Activated naive CD8-positive, alpha-beta T cell treated with anti-CD3 and anti-CD28 coated beads for 36 hours (primary cell): ENCODE results near the gene SPG7. TPM values are rescaled to one million over a fixed set of nuclear protein-coding genes. Genes with fewer than 3 reads are reported as not detected.

Experiments used
- DNase-seq: peaks from one replicate; pipeline ENCODE4 v3.0.0; 2021
- H3K27ac Mint-ChIP-seq: one replicate; pipeline ENCODE4 v1.8.0; 2022; ENCODE audit warnings: mild to moderate bottlenecking, moderate library complexity, mixed read lengths
- H3K27me3 Mint-ChIP-seq: one replicate; pipeline ENCODE4 v1.8.0; 2022; ENCODE audit warnings: mild to moderate bottlenecking, mixed read lengths
- H3K36me3 Mint-ChIP-seq: one replicate; pipeline ENCODE4 v1.8.0; 2021; ENCODE audit warnings: mild to moderate bottlenecking, mixed read lengths
- H3K4me1 Mint-ChIP-seq: one replicate; pipeline ENCODE4 v1.8.0; 2021; ENCODE audit warnings: mixed read lengths
- H3K4me3 Mint-ChIP-seq: one replicate; pipeline ENCODE4 v1.8.0; 2022; ENCODE audit warnings: mild to moderate bottlenecking, moderate library complexity, mixed read lengths
- H3K9me3 Mint-ChIP-seq: one replicate; pipeline ENCODE4 v1.8.0; 2022; ENCODE audit warnings: mixed read lengths
- total RNA-seq, 2 experiments: library from RNA; stranded (reverse); gene quantifications; one replicate each; pipeline ENCODE4 v1.2.3, GENCODE V29; 2021

The SPG7 gene
- total RNA-seq, 2 experiments from 2014 or later: 63.1 to 76.7 TPM

- H3K9me3 Mint-ChIP-seq: no peaks in the 10 kb centered on the region
Measured at GRCh38 chr16:89522287-89522686, 14.1 kb downstream of the SPG7 start.

GRCh38 chr16:89523680-89524344 is 15.6 kb downstream of the SPG7 start:
- Mint-ChIP-seq H3K27me3 (no peaks in the 10 kb centered on the region), H3K27ac (no peak overlapping the region), H3K9me3 (no peaks in the 10 kb centered on the region), H3K4me1 (no peaks in the 10 kb centered on the region), H3K4me3 (no peak overlapping the region), H3K36me3 (peaks cover 13% of the 10 kb centered on the region)
- DNase-seq: no peak

More at GRCh38 chr16:89522287-89522686, 14.1 kb downstream of the SPG7 start:
- H3K27ac Mint-ChIP-seq: no peak overlapping the region
- no peak overlapping the region for H3K4me3 Mint-ChIP-seq
- no peak for DNase-seq
- peaks cover 18% of the 10 kb centered on the region for H3K36me3 Mint-ChIP-seq
- no peaks in the 10 kb centered on the region for H3K27me3 Mint-ChIP-seq
- H3K4me1 Mint-ChIP-seq: no peaks in the 10 kb centered on the region

GRCh38 chr16:89525146-89525913 is 17.1 kb downstream of the SPG7 start:
- no peak overlapping the region for H3K4me3 Mint-ChIP-seq
- peaks cover 19% of the 10 kb centered on the region for H3K36me3 Mint-ChIP-seq
- no peaks in the 10 kb centered on the region for H3K4me1 Mint-ChIP-seq
- no peak for DNase-seq
- H3K27ac Mint-ChIP-seq: no peak overlapping the region
- no peaks in the 10 kb centered on the region for H3K9me3 Mint-ChIP-seq
- H3K27me3 Mint-ChIP-seq: no peaks in the 10 kb centered on the region

- DNase-seq: no peak
- H3K36me3 Mint-ChIP-seq: peaks cover 31% of the 10 kb centered on the region
- H3K4me3 Mint-ChIP-seq: no peak overlapping the region
- no peaks in the 10 kb centered on the region for H3K27me3 Mint-ChIP-seq
- H3K9me3 Mint-ChIP-seq: no peaks in the 10 kb centered on the region
- H3K27ac Mint-ChIP-seq: no peak overlapping the region
- peaks cover 3% of the 10 kb centered on the region for H3K4me1 Mint-ChIP-seq
Measured at GRCh38 chr16:89529097-89529496, 20.9 kb downstream of the SPG7 start.

GRCh38 chr16:89530401-89531381 is 22.5 kb downstream of the SPG7 start:
- Mint-ChIP-seq H3K36me3 (peaks cover 42% of the 10 kb centered on the region), H3K27ac (no peak overlapping the region)

GRCh38 chr16:89531821-89532526 is 23.8 kb downstream of the SPG7 start:
- Mint-ChIP-seq H3K4me1 (peaks cover 16% of the 10 kb centered on the region), H3K4me3 (no peak overlapping the region), H3K27me3 (no peaks in the 10 kb centered on the region), H3K36me3 (peaks cover 42% of the 10 kb centered on the region), H3K9me3 (no peaks in the 10 kb centered on the region), H3K27ac (no peak overlapping the region)
- DNase-seq: no peak

More at GRCh38 chr16:89530401-89531381, 22.5 kb downstream of the SPG7 start:
- no peaks in the 10 kb centered on the region for H3K9me3 Mint-ChIP-seq
- H3K4me1 Mint-ChIP-seq: peaks cover 16% of the 10 kb centered on the region
- H3K27me3 Mint-ChIP-seq: no peaks in the 10 kb centered on the region
- H3K4me3 Mint-ChIP-seq: no peak overlapping the region
- no peak for DNase-seq

GRCh38 chr16:89534252-89534756 is 26.1 kb downstream of the SPG7 start:
- Mint-ChIP-seq H3K4me3 (no peak overlapping the region), H3K4me1 (peaks cover 16% of the 10 kb centered on the region)
- no peak for DNase-seq

GRCh38 chr16:89536371-89536770 is 28.2 kb downstream of the SPG7 start:
- Mint-ChIP-seq H3K9me3 (no peaks in the 10 kb centered on the region), H3K4me3 (no peak overlapping the region), H3K27ac (no peak overlapping the region), H3K36me3 (peaks cover 28% of the 10 kb centered on the region), H3K4me1 (peaks cover 16% of the 10 kb centered on the region), H3K27me3 (no peaks in the 10 kb centered on the region)
- no peak for DNase-seq

More at GRCh38 chr16:89534252-89534756, 26.1 kb downstream of the SPG7 start:
- H3K9me3 Mint-ChIP-seq: no peaks in the 10 kb centered on the region
- peak overlapping the region; percentile 76 for H3K27ac Mint-ChIP-seq
- H3K27me3 Mint-ChIP-seq: no peaks in the 10 kb centered on the region
- peaks cover 34% of the 10 kb centered on the region for H3K36me3 Mint-ChIP-seq

- H3K9me3 Mint-ChIP-seq: no peaks in the 10 kb centered on the region
- peaks cover 16% of the 10 kb centered on the region for H3K4me1 Mint-ChIP-seq
- H3K27ac Mint-ChIP-seq: no peak overlapping the region
- H3K36me3 Mint-ChIP-seq: peaks cover 28% of the 10 kb centered on the region
- H3K4me3 Mint-ChIP-seq: no peak overlapping the region
- no peak for DNase-seq
- no peaks in the 10 kb centered on the region for H3K27me3 Mint-ChIP-seq
Measured at GRCh38 chr16:89536886-89537548, 28.8 kb downstream of the SPG7 start.

GRCh38 chr16:89537549-89537925 is 29.3 kb downstream of the SPG7 start:
- H3K4me3 Mint-ChIP-seq: no peak overlapping the region
- peaks cover 16% of the 10 kb centered on the region for H3K4me1 Mint-ChIP-seq
- H3K36me3 Mint-ChIP-seq: peaks cover 27% of the 10 kb centered on the region
- no peaks in the 10 kb centered on the region for H3K27me3 Mint-ChIP-seq
- H3K27ac Mint-ChIP-seq: no peak overlapping the region
- DNase-seq: no peak
- H3K9me3 Mint-ChIP-seq: no peaks in the 10 kb centered on the region

- Mint-ChIP-seq H3K36me3 (peaks cover 23% of the 10 kb centered on the region), H3K27me3 (no peaks in the 10 kb centered on the region), H3K4me1 (peaks cover 16% of the 10 kb centered on the region), H3K9me3 (no peaks in the 10 kb centered on the region), H3K27ac (no peak overlapping the region), H3K4me3 (no peak overlapping the region)
- DNase-seq: no peak
Measured at GRCh38 chr16:89538286-89538685, 30.1 kb downstream of the SPG7 start.

- no peak for DNase-seq
- Mint-ChIP-seq H3K4me3 (no peak overlapping the region), H3K36me3 (peaks cover 2% of the 10 kb centered on the region), H3K27ac (no peak overlapping the region), H3K4me1 (no peaks in the 10 kb centered on the region), H3K27me3 (no peaks in the 10 kb centered on the region), H3K9me3 (no peaks in the 10 kb centered on the region)
Measured at GRCh38 chr16:89540557-89540956, 32.4 kb downstream of the SPG7 start.

- H3K36me3 Mint-ChIP-seq: peaks cover 2% of the 10 kb centered on the region
- no peaks in the 10 kb centered on the region for H3K27me3 Mint-ChIP-seq
- H3K9me3 Mint-ChIP-seq: no peaks in the 10 kb centered on the region
- no peaks in the 10 kb centered on the region for H3K4me1 Mint-ChIP-seq
- DNase-seq: no peak
- no peak overlapping the region for H3K4me3 Mint-ChIP-seq
- H3K27ac Mint-ChIP-seq: no peak overlapping the region
Measured at GRCh38 chr16:89541792-89542191, 33.6 kb downstream of the SPG7 start.

- DNase-seq: no peak
- peaks cover 10% of the 10 kb centered on the region for H3K36me3 Mint-ChIP-seq
- no peaks in the 10 kb centered on the region for H3K27me3 Mint-ChIP-seq
- H3K4me3 Mint-ChIP-seq: no peak overlapping the region
- H3K27ac Mint-ChIP-seq: no peak overlapping the region
- peaks cover 10% of the 10 kb centered on the region for H3K4me1 Mint-ChIP-seq
- no peaks in the 10 kb centered on the region for H3K9me3 Mint-ChIP-seq
Measured at GRCh38 chr16:89544113-89544512, 35.9 kb downstream of the SPG7 start.
